Adrenal gland (tissue), 12 donors: Measurements from ENCODE around the gene MAGI1. TPM values are rescaled to one million over a fixed set of nuclear protein-coding genes. Genes with fewer than 3 reads are reported as not detected.

Source experiments
- DNase-seq, 7 donors: peaks; one replicate each; pipeline ENCODE4 v3.0.0-alpha.2; 2019 to 2020
- H3K27ac ChIP-seq, 5 donors: fragments of 200-600 bp; sonication (generic) in 4 of 5; 1 replicate in 3 of 5; 2 replicates in 2 of 5; pipeline versions ENCODE4 v1.5.1 to v1.8.0; 2016 to 2020; ENCODE audit warnings: mild to moderate bottlenecking in 1 of 5
- H3K27me3 ChIP-seq: fragments of 200-600 bp; 2 replicates; pipeline ENCODE4 v1.8.0; 2021
- H3K36me3 ChIP-seq, 2 donors: fragments of 200-600 bp; replicated peaks in 1 of 2; 1 replicate in 1 of 2; 2 replicates in 1 of 2; pipeline versions ENCODE4 v1.5.1 to v1.8.0; 2018 to 2022
- H3K4me1 ChIP-seq, 2 donors: fragments of 200-600 bp; replicated peaks in 1 of 2; 1 replicate in 1 of 2; 2 replicates in 1 of 2; pipeline versions ENCODE4 v1.5.1 to v1.8.0; 2018 to 2021
- H3K4me3 ChIP-seq, 4 donors: fragments of 200-600 bp; sonication (generic) in 3 of 4; one replicate each; pipeline ENCODE4 v1.5.1; 2016 to 2018
- H3K9me3 ChIP-seq, 3 donors: fragments of 200-600 bp; sonication (generic) in 1 of 3; replicated peaks in 1 of 3; 1 replicate in 2 of 3; 2 replicates in 1 of 3; pipeline versions ENCODE4 v1.5.1 to v1.8.0; 2016 to 2021
- POLR2A ChIP-seq, 2 donors: fragments of 450-650 bp; IDR thresholded peaks; one replicate each; pipeline ENCODE4 v1.6.1; 2017; ENCODE audit warnings: antibody characterized with exemption in 2 of 2, mild to moderate bottlenecking in 2 of 2, moderate library complexity in 1 of 2
- WGBS, 4 donors: extraction: QIAGEN DNeasy Blood & Tissue Kit in 2 of 4; methylation state at CpG; one replicate each; pipeline versions ENCODE4 v1.1.5 to v1.1.7; 2013 to 2017; 5-methylcytosine and 5-hydroxymethylcytosine counted together
- intact Hi-C, 2 donors: fragments of 100-400 bp; cut with DNase I; formaldehyde crosslinking; loops; one replicate each; pipeline versions ENCODE4 v1.14.1 to v1.15.0; 2022 to 2023
- polyA plus RNA-seq, 3 donors: library from polyadenylated mRNA; stranded (reverse); fragments of 200-250 nt in 2 of 3; fragments of 350-450 nt in 1 of 3; fragmentation: Illumina TruSeq in 1 of 3; extraction: RNeasy Lipid Tissue Mini Kit (QIAGEN cat#74804) in 1 of 3; gene quantifications; one replicate each; pipeline ENCODE4 v1.2.3, GENCODE V29; 2013 to 2014
- total RNA-seq, 9 donors: library from RNA; depleted of rRNA in 4 of 9; stranded (reverse); fragments of >200 nt in 4 of 9; fragments of 120-200 nt in 1 of 9; fragmentation: NEBNext Ultra II Directional in 1 of 9; extraction: Animal tissue kit (Norgen Biotek cat#: 25700) in 1 of 9; gene quantifications; one replicate each; pipeline versions ENCODE4 v1.1.0 to v1.2.4, GENCODE V29; 2013 to 2023
- TF ChIP-seq, protein P1 (sequence below), 6 experiments: fragments of 450-650 bp in 4 of 6; fragments of 200-600 bp in 2 of 6; sonication (generic) in 1 of 6; IDR thresholded peaks; 1 replicate in 5 of 6; 2 replicates in 1 of 6; pipeline versions ENCODE4 v1.5.1 to v1.8.0; 2016 to 2021; ENCODE audit warnings: antibody characterized with exemption in 6 of 6, mild to moderate bottlenecking in 2 of 6, moderate library complexity in 1 of 6
- donor health status: healthy with polysubstance abuse.
- donor health status: Bipolar disorder and iron deficiency.
- donor health status: DM: yes; HTN: yes; CAD: no.
- donor health status: DM: no; HTN: no; CAD: no.
- donor health status: DM: no; HTN: no; CAD: no.
- donor health status: DM: yes; HTN: yes; CAD: no.

Gene MAGI1
- total and polyA plus RNA-seq, 12 donors: 4.8 to 31.6 (median 18.5) TPM

DNA sequence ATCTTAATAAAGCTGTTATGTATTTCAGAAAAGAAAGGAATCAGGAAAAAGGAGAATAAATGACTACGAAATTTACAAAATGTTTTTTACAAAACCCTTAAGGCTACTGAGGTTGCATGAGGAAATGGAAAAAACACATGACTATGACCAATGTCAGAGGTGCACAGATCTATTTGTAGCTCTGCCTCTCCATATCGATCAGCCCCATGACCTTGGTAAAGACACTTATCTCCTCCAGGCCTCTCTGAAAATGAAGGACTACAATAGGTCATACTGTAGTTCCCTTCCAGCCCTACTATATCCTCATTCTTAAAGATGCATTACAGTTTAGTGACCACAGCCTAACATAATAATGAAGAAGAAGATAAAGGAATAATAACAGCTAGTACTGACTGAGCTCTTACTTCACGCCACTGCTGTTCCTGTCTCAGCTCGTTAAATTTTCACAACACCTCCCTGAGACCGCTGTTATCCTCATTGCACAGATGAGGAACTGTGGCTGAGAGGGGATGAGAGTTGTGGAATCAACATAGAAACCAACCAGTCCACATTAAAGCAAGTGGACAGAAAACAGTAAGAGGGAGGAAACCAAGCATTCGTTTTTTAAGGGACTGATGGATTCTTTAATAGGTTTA lies 163.2 kb downstream of the MAGI1 start:
- intact Hi-C loops: no loop called here

DNA sequence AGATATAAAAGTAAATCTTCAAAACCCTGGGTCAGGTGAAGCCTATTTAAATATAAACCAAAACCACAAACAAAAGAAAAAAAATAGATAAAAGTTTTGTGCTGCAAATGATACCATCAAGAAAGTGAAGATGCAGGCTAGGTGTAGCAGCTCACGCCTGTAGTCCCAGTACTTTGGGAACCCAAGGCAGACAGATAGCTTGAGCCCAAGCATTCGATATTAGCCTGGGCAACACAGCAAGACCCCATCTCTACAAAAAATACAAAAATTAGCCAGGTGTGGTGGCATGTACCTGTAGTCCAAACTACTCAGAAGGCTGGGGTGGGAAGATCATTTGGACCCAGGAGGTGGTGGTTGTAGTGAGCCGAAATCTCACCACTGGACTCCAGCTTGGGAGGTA lies 164.8 kb downstream of the MAGI1 start:
- Histone ChIP-seq H3K27me3 (no peaks in the 10 kb centered on the region), H3K36me3 (no peaks in the 10 kb centered on the region), H3K4me1 (peaks cover 0 to 12% of the 10 kb centered on the region in 2 donors), H3K27ac (no peak overlapping the region), H3K4me3 (no peak overlapping the region), H3K9me3 (no peaks in the 10 kb centered on the region)
- intact Hi-C loops: no loop called here
- no peak for TF ChIP-seq POLR2A (IDR thresholded peaks at IDR 0.05)
- TF ChIP-seq, protein P1, sequence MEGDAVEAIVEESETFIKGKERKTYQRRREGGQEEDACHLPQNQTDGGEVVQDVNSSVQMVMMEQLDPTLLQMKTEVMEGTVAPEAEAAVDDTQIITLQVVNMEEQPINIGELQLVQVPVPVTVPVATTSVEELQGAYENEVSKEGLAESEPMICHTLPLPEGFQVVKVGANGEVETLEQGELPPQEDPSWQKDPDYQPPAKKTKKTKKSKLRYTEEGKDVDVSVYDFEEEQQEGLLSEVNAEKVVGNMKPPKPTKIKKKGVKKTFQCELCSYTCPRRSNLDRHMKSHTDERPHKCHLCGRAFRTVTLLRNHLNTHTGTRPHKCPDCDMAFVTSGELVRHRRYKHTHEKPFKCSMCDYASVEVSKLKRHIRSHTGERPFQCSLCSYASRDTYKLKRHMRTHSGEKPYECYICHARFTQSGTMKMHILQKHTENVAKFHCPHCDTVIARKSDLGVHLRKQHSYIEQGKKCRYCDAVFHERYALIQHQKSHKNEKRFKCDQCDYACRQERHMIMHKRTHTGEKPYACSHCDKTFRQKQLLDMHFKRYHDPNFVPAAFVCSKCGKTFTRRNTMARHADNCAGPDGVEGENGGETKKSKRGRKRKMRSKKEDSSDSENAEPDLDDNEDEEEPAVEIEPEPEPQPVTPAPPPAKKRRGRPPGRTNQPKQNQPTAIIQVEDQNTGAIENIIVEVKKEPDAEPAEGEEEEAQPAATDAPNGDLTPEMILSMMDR (IDR thresholded peaks at IDR 0.05): no peak
- no peak for DNase-seq
- 92 to 98% (median 95%) methylated on average over 3 of the region's 3 CpGs for WGBS, 4 donors

More for the DNA sequence above, 163.2 kb downstream of the MAGI1 start:
- no peak overlapping the region for H3K27ac ChIP-seq
- H3K9me3 ChIP-seq: no peaks in the 10 kb centered on the region
- H3K4me1 ChIP-seq: peaks cover 0 to 12% of the 10 kb centered on the region in 2 donors
- peak in 1 of 7 donors; percentile 25 for DNase-seq
- no peaks in the 10 kb centered on the region for H3K27me3 ChIP-seq
- no peak overlapping the region for H3K4me3 ChIP-seq
- H3K36me3 ChIP-seq: no peaks in the 10 kb centered on the region
- 57 to 66% (median 64%) methylated on average over 6 of the region's 6 CpGs for WGBS, 4 donors
- TF ChIP-seq POLR2A (IDR thresholded peaks at IDR 0.05): no peak
- TF ChIP-seq, protein P1 (IDR thresholded peaks at IDR 0.05): no peak

DNA sequence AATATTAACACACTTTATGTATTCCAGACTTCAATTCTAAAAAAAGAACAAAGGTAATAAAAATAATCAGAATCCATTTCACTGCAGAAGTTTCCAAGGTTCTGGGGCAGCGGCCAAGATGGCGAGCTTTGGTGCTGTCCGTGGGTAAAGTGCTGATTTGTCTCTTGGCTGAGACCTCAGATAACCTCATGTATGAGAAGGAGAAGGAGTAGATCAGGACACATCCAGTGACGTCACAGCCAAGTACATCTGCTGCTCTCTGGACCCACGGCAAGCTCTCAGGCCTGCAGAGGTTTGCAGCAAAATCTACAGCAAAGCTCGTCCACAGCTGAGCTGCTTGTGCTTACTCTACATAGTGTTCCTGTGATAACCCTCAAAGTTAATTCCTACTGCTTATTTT lies 165.7 kb downstream of the MAGI1 start:
- Histone ChIP-seq H3K4me1 (peaks cover 0 to 12% of the 10 kb centered on the region in 2 donors), H3K4me3 (no peak overlapping the region), H3K9me3 (no peaks in the 10 kb centered on the region), H3K27ac (no peak overlapping the region), H3K36me3 (no peaks in the 10 kb centered on the region), H3K27me3 (no peaks in the 10 kb centered on the region)
- DNase-seq: peak; percentile 38 to 91 (median 43)
- TF ChIP-seq POLR2A (IDR thresholded peaks at IDR 0.05): no peak
- intact Hi-C loops: no loop called here
- 47 to 58% (median 56%) methylated on average over 6 of the region's 6 CpGs for WGBS, 4 donors

DNA sequence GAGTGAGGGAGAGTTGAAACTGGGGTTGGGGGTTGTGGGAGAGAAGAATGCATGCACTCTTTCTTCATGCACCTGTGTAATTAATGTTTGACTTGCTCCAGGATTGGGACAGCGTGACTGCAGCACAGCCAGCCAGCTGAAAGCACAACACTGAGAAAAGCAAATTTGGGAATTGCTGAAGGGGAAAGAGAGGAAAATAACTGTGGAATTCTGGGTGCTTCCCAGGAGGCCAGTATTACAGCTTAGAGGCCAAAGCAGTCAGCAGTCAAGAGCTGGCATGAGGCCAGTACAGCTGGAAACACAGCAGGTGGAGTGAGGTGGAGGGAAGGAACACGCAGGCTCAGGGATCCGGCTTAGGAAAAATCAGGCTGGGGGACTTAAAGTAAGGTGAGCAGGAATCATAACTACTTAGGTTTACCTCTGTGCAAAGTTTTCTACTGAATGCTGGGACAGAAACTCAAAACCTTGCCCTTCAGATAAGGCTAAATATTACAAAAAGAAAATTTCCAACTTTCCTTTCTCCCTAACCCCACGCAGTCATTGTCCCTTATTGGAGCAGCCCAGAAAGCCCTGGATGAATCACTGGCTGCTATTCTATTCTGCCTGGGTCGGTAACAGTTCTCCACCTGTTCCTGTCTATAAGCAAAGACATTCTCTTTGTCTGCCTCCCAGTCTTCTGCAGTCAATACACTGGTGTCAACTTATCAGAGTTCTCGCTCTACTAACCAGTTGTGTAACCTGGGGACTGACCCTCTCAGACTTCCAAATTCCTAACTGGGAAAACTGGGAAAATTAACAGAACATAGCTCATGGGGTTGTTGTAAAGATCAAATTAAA lies 167.2 kb downstream of the MAGI1 start:
- H3K4me3 ChIP-seq: no peak overlapping the region
- 52 to 57% (median 55%) methylated on average over 6 of the region's 6 CpGs for WGBS, 4 donors
- no peaks in the 10 kb centered on the region for H3K9me3 ChIP-seq
- H3K27ac ChIP-seq: no peak overlapping the region
- no peak for TF ChIP-seq POLR2A (IDR thresholded peaks at IDR 0.05)
- TF ChIP-seq, protein P1 (IDR thresholded peaks at IDR 0.05): no peak
- H3K4me1 ChIP-seq: peaks cover 0 to 12% of the 10 kb centered on the region in 2 donors
- no peaks in the 10 kb centered on the region for H3K27me3 ChIP-seq
- intact Hi-C loops: no loop called here
- DNase-seq: peak; percentile 39 to 87 (median 66)
- no peaks in the 10 kb centered on the region for H3K36me3 ChIP-seq
